Right ventricle myocardium inferior (tissue), 1 donor: ENCODE measurements around the gene SRP68. TPM values are rescaled to one million over a fixed set of nuclear protein-coding genes. Genes with fewer than 3 reads are reported as not detected.

Source experiments
- microRNA-seq: library from miRNA; unstranded; fragments of <30 nt; microRNA quantifications from one replicate; pipeline ENCODE4 v1.2.0, GENCODE V29; 2020
- total RNA-seq: library from RNA; stranded (reverse); fragmentation: NEBNext Ultra II Directional; extraction: Animal tissue kit (Norgen Biotek cat#: 25700); gene quantifications from one replicate; pipeline ENCODE4 v1.2.1, GENCODE V29; 2021
- donor health status: DM: no; HTN: yes; CAD: no; lungs with severe emphysema.

The SRP68 gene
- total RNA-seq, 1 donor from 2014 or later, result 60.1 TPM

Small RNAs within 50 kb of the gene (microRNA-seq; reads per million reads assigned to microRNA genes)
- 6.5 reads per million, percentile 17 among the genes with 10 or more reads in this experiment for gene MIR6868

Other genes with a start within 250 kb of the SRP68 start
- gene UNC13D, start 228.1 kb downstream of the SRP68 start, total RNA-seq, result 10.7 TPM
- gene WBP2, start 217.2 kb downstream of the SRP68 start, total RNA-seq, result 151 TPM
- 39.4 TPM for gene TRIM47, start 193.9 kb downstream of the SRP68 start, total RNA-seq
- gene TRIM65, start 175.6 kb downstream of the SRP68 start, total RNA-seq, result 11.3 TPM
- 115 TPM for gene MRPL38, start 167.6 kb downstream of the SRP68 start, total RNA-seq
- gene FBF1, start 131.5 kb downstream of the SRP68 start, total RNA-seq, result 3.5 TPM
- 80.9 TPM for gene ACOX1, start 93.4 kb downstream of the SRP68 start, total RNA-seq
- 9.4 TPM for gene TEN1, start 93.3 kb downstream of the SRP68 start, total RNA-seq
- gene CDK3, start 71.7 kb downstream of the SRP68 start, total RNA-seq, result 2.2 TPM
- gene EVPL, start 45.2 kb downstream of the SRP68 start, total RNA-seq, result 0.11 TPM
- not detected for gene GALR2, start 2.3 kb upstream of the SRP68 start, total RNA-seq
- not detected for gene ZACN, start 6.7 kb upstream of the SRP68 start, total RNA-seq
- gene EXOC7, start 31.3 kb upstream of the SRP68 start, total RNA-seq, result 70.9 TPM
- not detected for gene FOXJ1, start 68.7 kb upstream of the SRP68 start, total RNA-seq
- gene RNF157, start 168.0 kb upstream of the SRP68 start, total RNA-seq, result 19.4 TPM
- gene UBALD2, start 192.8 kb upstream of the SRP68 start, total RNA-seq, result 30.4 TPM
- 3.6 TPM for gene QRICH2, start 235.8 kb upstream of the SRP68 start, total RNA-seq